Upper lobe of left lung (tissue), 4 donors: ENCODE data around the gene BRF1.

Source experiments
- CTCF ChIP-seq, 6 experiments: fragments of 450-650 bp in 4 of 6; fragments of 200-600 bp in 2 of 6; sonication (generic) in 2 of 6; IDR thresholded peaks; one replicate each; pipeline ENCODE4 v1.5.1; 2016 to 2019; ENCODE audit warnings: antibody characterized with exemption in 6 of 6
- EP300 ChIP-seq, 4 donors: sonication (generic); formaldehyde crosslinking; IDR thresholded peaks; one replicate each; pipeline ENCODE4 v1.5.1; 2017; ENCODE audit warnings: antibody characterized with exemption in 4 of 4, control low read depth in 2 of 4

GRCh38 chr14:105337433-105337832, 36.6 kb upstream of the BRF1 start:
- no peak for TF ChIP-seq CTCF (IDR thresholded peaks at IDR 0.05)
- no peak for TF ChIP-seq EP300 (IDR thresholded peaks at IDR 0.05)
